DMS53 treated with DMSO at 0.1 percent for 48 hours (cell line): ENCODE data around the gene PPP6R3.
A peak's percentile ranks its signal among the peaks of the same experiment; 100 is the strongest.

ENCODE experiments used
- DNase-seq: peaks from one replicate; lab custom pipeline; 2025; ENCODE audit not compliant: unreplicated experiment; lab: John Stamatoyannopoulos, UW

PPP6R3 gene, protein sequence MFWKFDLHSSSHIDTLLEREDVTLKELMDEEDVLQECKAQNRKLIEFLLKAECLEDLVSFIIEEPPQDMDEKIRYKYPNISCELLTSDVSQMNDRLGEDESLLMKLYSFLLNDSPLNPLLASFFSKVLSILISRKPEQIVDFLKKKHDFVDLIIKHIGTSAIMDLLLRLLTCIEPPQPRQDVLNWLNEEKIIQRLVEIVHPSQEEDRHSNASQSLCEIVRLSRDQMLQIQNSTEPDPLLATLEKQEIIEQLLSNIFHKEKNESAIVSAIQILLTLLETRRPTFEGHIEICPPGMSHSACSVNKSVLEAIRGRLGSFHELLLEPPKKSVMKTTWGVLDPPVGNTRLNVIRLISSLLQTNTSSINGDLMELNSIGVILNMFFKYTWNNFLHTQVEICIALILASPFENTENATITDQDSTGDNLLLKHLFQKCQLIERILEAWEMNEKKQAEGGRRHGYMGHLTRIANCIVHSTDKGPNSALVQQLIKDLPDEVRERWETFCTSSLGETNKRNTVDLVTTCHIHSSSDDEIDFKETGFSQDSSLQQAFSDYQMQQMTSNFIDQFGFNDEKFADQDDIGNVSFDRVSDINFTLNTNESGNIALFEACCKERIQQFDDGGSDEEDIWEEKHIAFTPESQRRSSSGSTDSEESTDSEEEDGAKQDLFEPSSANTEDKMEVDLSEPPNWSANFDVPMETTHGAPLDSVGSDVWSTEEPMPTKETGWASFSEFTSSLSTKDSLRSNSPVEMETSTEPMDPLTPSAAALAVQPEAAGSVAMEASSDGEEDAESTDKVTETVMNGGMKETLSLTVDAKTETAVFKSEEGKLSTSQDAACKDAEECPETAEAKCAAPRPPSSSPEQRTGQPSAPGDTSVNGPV

DNA sequence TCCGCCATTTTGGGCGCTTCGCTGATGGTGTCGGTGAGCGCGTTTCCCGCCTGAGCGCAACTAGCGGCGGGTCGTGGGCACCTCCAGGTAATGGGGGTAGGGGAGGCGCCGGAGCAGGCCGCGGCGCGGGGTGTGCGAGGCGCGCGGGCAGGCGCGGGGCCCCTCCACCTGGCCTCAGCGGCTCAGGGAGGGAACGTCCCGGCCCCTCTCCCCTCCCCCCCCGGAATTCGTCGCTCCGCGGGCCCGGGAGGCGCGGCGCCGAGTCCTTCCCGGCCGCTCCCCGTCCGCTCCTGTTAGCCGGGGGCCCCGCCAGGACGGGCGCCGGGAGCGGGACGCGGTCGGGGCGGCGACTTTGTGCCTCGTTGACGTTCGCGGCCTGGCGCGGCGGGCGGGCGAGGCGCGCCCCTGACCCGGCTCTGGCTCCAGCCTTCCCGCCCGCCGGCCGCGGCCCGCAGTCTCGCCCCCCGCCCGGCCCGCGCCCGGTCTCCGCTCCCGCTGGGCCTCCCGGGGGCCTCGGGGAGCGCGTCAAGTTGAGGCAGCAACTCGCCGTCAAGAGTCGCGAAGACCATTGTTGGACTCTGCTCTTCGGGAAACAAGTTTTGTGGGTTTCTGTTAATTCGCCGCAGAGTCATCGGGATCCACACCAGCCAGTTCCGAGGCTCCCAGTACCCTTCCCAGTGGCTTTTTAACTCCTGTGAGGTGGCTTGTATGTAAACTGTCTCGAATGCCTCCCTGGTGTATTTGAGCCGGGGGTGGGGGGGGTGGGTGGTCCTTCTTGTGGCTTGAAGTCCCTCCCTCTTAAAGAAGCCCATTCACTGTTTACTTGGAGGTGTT, at the start of gene PPP6R3:
Gene PPP6R3, plus strand, starts transcription at position 12 of the 834 bp plus-strand sequence. CDS start 76,913 bp downstream, outside the sequence.
- no peak for DNase-seq

DNA sequence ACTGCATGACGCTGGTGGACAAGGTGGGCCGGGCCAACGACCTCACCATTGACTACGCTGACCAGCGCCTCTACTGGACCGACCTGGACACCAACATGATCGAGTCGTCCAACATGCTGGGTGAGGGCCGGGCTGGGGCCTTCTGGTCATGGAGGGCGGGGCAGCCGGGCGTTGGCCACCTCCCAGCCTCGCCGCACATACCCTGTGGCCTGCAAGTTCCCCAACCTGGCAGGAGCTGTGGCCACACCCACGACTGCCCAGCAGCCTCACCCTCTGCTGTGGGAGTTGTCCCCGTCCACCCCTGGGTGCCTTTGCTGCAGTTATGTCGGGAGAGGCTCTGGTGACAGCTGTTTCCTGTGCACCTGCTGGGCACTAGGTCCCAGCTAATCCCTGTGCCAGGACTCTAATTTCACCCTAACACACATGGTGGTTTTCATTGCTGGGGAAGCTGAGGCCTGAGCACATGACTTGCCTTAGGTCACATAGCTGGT, 49.0 kb upstream of the PPP6R3 start:
- DNase-seq = peak; percentile 81

DNA sequence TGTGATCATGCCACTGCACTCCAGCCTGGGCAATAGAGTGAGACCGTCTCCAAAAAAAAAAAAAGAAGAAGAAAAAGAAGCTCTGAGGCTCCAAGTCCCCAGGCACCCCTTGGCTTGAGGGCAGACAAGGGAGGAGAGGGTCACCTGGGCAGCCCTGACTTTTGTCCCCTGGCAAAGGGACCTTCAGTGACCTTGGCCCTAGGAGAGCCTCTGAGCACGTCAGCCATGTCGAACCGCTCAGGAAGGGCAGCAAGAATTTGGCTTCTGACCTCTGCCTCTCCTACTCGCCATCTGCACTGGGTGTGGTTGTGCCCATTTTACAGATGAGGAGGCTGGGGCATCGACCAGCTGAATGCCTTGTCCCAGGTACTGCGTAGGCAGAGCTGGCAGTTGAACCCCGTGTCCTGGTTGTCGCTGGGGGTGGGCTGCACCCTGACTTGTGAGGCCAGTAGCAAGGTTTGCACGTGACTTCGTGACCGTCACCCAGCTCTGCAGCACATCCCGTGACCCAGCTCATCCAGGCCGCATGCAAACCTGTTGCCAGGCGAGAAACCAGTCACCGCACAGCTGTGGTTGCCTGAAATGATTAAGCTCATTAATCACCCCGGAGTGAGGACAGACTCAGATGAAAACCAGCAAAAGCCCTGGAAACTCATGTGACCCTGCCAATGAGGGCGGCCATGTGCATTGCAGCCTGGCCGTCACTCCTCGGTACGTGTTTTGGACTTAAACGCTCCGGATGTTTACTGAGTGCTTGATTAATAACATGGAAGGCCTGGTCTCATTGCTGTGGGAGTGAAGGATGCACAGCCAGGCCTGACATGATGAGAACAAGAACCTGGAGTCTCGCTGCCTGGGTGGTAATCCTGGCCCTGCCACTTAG, 47.7 kb upstream of the PPP6R3 start:
- no peak for DNase-seq

DNA sequence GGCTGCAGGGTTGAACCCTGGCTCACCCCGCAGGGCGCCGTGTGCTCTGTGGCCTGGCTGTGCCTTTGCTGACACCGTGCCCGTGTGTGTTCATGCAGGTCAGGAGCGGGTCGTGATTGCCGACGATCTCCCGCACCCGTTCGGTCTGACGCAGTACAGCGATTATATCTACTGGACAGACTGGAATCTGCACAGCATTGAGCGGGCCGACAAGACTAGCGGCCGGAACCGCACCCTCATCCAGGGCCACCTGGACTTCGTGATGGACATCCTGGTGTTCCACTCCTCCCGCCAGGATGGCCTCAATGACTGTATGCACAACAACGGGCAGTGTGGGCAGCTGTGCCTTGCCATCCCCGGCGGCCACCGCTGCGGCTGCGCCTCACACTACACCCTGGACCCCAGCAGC, 47.0 kb upstream of the PPP6R3 start:
- no peak for DNase-seq

DNA sequence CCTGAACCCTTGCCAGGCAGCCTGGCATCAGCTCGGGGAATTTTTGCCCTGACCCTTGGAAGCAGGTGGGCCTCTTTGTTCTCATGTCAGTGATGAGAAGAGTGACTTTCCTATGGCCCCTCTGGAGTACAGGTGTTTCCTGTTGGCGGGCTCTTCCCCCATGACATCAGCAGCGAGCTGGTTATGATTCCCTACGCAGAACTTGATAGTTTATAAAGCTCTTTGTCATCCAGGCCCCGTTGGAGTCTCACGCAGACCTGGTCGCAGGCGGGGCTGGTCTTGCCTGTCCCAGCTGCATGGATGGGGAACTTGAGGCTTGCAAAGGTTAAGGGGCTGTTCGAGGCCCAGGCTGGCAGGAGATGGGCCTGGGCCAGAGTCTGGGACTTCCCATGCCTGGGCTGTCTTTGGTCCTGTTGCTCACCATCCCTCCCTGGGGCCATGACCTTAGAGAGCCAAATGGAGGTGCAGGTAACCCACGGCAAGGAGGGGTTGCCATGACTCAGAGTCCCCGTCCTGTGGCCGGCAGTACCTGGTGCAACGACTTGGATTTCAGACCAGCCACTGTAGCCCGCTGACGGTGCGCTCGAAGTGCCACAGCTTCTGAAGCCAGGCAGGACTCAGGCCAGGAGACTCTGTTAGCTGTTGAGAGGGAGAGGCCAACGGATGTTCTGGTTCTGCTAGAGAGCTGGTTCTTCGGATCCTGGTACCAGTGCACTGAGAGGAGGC, 45.9 kb upstream of the PPP6R3 start:
- DNase-seq = no peak

DNA sequence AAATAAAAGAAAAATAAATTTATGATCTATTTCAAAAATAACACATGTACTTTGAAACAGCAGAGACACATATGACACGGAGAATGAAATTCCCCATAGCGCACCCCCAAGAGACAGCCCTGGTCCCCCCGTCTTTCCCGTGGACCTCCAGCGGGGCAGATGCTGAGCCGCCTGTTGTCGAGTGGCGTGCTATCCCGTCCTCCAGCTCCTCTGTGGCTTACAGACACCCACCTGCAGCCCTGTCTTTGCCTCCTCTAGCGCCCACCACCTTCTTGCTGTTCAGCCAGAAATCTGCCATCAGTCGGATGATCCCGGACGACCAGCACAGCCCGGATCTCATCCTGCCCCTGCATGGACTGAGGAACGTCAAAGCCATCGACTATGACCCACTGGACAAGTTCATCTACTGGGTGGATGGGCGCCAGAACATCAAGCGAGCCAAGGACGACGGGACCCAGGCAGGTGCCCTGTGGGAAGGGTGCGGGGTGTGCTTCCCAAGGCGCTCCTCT, 44.4 kb upstream of the PPP6R3 start:
- no peak for DNase-seq

DNA sequence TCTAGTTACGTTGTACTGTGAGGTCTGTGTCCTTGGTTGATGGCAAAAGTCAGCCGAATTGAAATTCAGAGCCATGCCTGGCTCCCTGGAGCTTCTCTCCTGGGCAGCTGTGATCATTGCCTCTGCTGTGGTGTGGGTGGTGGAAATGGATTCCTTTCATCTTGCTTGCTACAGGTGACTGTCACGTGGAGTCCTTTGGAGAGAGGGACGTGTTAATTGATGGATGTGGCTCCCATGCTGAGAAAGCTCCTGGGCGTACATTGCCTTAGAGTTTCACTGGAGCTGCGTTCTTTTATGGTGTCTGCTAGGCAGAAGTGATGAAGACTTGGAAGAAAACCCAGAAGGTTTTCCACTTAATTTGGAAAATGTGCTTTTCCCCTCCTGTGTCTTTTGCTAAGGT, 41.9 kb upstream of the PPP6R3 start:
- no peak for DNase-seq

DNA sequence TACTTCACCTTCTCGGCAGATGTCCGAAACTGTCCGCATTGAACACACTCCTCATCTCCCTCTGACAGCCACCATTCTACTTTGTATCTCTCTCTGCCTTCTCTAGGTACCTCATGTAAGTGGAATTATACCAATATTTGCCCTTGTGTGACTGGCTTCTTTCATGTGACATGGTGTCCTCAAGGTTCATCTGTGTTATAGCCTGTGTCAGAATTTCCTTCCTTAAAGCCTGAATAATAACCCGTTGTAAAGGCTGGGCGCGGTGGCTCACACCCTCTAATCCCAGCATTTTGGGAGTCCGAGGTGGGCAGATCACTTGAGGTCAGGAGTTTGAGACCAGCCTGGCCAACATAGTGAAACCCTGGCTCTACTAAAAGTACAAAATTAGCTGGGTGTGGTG, 40.4 kb upstream of the PPP6R3 start:
- DNase-seq = no peak

DNA sequence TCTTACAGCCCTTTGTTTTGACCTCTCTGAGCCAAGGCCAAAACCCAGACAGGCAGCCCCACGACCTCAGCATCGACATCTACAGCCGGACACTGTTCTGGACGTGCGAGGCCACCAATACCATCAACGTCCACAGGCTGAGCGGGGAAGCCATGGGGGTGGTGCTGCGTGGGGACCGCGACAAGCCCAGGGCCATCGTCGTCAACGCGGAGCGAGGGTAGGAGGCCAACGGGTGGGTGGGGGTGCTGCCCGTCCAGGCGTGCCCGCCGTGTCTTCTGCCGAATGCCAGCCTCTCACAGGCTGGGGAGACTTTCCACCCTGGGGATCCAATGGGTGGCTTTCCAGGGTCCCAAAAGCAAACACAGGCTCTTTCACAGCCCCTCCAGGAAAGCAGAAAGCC, 37.1 kb upstream of the PPP6R3 start:
- DNase-seq = no peak

DNA sequence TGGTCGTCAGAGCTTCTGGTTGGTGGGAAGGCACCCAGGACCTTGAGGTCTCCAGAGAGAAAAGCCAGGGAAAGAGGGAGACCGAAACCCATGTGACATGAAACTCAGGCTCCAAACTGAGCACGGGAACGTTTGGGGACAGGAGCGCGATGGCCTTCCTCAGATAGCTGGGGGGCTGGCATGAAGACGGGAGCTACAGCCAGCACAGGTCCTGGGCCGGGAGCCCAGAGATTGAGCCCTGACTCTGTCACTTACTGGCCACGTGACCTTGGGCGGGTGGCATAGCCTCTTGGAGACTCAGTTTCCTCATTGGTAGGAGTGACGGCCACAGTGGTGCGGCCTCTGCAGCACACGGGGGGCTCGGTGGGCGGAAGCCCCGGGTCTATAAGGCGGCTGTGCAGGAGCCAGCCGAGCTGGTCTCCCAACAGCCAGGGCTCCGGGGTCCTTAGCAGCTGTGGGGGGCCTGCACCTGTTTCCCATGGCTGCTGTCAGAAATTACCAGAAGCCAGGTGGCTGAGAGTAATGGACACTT, 36.4 kb upstream of the PPP6R3 start:
- no peak for DNase-seq

DNA sequence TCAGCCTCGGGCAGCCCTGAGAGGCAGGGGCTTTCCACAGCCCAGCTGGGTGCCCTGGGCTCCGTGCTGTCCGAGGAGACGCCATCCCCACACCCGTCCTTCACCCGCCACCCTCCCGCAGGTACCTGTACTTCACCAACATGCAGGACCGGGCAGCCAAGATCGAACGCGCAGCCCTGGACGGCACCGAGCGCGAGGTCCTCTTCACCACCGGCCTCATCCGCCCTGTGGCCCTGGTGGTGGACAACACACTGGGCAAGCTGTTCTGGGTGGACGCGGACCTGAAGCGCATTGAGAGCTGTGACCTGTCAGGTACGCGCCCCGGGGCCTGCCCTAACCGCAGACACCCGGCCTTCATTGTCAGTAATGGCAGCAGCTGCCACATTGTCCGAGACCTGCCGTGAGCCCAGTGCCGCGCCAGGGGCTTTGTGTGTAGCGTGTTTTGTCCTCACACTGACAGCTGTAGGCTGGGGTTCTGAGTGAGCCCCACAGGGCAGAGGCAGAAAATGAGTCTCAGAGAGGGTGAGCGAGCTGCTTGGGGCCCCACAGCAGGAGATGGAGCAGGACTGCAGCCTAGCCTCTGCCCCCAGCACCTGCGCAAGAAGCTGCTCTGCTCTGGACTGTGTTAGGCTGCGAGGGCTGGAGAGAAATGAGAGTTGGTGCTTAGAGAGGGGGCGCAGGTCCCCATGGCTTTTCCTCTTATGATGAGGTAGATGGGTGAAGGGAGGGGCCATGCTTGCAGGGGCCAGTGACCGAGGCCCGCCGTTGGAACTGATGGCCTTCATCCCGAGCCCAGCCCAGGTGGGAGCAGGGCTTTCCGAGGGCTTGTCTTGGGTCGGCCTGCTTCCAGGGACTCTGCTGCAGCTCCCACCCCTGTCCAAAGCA, 35.3 kb upstream of the PPP6R3 start:
- DNase-seq = no peak

DNA sequence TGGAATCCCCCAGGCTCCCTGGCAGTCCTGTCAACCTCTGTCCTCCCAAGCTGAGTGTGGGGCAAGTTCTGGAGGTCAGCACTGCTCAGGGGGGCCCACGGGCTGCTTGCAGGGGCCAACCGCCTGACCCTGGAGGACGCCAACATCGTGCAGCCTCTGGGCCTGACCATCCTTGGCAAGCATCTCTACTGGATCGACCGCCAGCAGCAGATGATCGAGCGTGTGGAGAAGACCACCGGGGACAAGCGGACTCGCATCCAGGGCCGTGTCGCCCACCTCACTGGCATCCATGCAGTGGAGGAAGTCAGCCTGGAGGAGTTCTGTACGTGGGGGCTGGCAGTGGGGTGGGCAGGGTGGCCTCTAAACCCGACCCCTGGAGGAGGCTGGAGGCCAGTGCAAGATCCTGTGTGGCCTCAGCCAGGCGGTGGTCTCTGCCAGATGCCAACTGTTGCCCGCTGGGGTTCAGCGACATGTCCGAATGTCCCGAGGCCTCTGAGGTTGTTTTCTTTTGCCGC, 34.6 kb upstream of the PPP6R3 start:
- no peak for DNase-seq

DNA sequence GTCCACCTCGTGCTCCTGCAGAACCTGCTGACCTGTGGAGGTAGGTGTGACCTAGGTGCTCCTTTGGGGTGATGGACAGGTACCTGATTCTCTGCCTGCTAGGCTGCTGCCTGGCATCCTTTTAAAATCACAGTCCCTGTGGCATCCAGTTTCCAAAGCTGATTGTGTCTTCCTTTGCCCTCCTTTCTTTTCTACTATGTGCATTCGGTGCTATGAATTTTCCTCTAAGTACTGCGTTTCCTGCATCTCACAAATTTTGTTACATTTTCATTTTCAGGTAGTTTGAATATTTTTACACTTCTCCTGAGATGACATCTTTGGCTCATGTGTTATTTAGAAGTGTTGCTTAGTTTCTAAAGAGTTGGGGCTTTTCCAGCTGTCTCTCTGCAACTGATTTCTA, 30.9 kb upstream of the PPP6R3 start:
- no peak for DNase-seq

DNA sequence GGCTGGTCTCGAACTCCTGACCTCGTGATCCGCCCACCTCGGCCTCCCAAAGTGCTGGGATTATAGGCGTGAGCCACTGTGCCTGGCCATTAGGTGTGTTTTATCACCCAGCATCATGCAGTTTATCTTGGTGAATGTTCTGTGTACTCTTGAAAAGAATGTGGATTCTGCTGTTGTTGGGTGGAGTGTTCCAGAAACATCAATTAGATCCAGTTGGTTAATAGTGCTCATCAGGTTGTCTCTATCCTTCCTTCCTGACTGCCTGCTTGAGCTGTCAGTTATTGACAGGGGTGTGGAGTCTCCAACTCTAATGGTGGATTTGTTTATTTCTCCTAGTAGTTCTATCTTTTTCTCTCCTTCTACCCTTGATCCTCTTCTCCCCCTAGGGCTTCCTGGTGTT, 30.2 kb upstream of the PPP6R3 start:
- no peak for DNase-seq

DNA sequence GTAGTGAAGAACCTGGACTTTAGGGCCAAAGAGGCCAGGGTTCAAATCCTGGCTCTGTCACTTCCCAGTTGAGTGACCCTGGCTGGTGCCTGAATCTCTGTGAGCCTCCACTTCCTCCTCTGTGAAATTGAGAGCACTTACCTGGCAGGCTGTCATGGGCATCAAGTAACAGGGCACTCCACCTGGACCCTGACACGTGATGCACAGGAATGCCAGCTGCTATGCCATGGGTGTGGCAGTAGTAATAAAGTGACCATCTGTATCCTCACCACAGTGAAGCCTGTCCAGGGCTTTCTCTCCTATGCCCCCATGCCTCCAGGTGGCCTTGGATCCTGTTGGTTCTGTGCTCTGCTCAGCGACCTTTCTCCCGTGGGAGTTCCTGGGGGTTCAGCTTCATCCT, 29.8 kb upstream of the PPP6R3 start:
- DNase-seq = peak; percentile 64

DNA sequence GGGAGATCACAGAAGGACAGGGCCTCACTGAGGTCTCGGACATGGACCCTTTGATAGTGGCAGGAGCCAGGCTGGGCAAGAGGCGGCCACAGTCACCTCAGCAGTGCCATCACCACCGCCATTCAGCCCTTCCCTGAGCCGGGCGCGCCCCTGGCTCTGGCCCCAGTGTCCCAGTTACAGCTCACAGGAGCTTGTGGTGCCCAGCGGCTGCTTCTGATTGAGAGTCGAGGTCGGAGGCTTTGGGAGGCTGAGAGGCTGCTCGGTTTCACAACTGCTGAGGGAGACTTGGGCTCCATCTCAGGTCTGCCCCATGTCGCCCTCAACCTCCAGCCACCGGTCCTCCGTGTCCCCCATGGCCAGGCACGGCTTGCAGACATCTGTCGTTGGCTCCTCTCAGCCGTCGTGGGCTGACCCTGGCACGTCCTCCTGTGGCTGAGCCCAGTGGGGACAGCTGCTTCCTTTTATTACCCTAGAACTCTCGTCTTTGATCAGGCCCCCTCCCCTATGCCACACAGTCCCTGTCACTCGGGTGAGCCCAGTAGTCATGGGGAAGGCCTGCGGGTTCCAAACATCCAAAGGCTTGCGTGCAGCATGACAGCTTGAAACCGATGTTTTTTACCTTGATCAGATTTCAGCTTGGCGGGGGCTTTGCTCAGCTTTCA, 28.4 kb upstream of the PPP6R3 start:
- no peak for DNase-seq

DNA sequence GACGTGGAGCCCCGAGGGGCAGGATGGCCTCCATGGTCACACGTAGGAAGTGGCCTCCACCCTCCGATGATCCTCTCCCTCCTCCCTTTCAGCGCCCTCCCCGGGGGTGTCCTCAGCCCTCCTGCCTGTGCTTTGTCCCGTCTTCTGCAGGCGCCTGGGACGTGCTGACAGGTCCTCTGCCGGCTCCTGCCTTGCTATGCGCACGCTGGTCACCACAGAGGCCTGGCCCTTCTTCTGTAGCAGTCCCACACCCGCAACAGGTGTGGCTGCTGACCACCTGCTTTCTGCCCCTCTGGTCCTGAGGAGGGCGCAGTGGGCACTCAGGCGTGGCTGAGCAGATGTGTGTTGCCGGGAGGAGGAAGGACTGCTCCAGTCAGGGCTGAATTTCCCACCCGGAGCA, 27.7 kb upstream of the PPP6R3 start:
- DNase-seq = no peak
